22Rv1 (cell line): ENCODE data around the gene DYNC2H1.

Experiments
- ZFX ChIP-seq: fragments of 450-650 bp; IDR thresholded peaks from 2 replicates; pipeline ENCODE4 v1.6.1; 2017; ENCODE audit warnings: antibody characterized with exemption, borderline replicate concordance
- TF ChIP-seq, protein P1 (sequence below): fragments of 450-650 bp; IDR thresholded peaks from 2 replicates; pipeline ENCODE4 v1.5.1; 2017; ENCODE audit warnings: mild to moderate bottlenecking

- TF ChIP-seq, protein P1, sequence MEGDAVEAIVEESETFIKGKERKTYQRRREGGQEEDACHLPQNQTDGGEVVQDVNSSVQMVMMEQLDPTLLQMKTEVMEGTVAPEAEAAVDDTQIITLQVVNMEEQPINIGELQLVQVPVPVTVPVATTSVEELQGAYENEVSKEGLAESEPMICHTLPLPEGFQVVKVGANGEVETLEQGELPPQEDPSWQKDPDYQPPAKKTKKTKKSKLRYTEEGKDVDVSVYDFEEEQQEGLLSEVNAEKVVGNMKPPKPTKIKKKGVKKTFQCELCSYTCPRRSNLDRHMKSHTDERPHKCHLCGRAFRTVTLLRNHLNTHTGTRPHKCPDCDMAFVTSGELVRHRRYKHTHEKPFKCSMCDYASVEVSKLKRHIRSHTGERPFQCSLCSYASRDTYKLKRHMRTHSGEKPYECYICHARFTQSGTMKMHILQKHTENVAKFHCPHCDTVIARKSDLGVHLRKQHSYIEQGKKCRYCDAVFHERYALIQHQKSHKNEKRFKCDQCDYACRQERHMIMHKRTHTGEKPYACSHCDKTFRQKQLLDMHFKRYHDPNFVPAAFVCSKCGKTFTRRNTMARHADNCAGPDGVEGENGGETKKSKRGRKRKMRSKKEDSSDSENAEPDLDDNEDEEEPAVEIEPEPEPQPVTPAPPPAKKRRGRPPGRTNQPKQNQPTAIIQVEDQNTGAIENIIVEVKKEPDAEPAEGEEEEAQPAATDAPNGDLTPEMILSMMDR, result no peak
- no peak for TF ChIP-seq ZFX
Observed at GRCh38 chr11:103111400-103111799, 2.2 kb downstream of the DYNC2H1 start.
